GM21737 (cell line): ENCODE results near the gene CCDC188.

Experiments used
- ATAC-seq: cut with Tn5 transposase; IDR thresholded peaks from one replicate; pipeline ENCODE4 v1.9.1; 2021; ENCODE audit warnings: mild to moderate bottlenecking, moderate library complexity; ENCODE audit not compliant: unreplicated experiment

The CCDC188 gene

DNA sequence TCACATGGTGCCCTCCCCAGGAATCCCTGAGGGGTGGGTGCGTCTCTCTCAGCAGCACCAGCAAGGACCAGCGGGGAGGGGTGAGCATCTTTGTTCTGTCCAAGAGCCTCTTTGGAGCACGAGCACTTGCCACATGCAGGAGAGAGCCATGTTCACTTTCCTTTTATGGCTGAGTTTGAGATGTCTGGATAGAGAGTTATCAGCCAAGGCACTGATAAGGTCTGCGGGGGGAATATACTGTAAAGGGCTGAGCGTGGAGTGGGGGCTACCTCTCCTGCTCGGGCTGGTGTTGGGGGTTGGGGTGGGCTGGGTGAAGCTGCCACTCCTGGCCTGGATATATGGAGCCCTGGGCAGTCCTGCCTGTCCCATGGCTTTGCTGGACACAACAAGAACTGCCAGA, 34.9 kb upstream of the CCDC188 start:
- no peak for ATAC-seq

- no peak for ATAC-seq
Observed at GRCh38 chr22:20184501-20185165, 33.8 kb upstream of the CCDC188 start.

DNA sequence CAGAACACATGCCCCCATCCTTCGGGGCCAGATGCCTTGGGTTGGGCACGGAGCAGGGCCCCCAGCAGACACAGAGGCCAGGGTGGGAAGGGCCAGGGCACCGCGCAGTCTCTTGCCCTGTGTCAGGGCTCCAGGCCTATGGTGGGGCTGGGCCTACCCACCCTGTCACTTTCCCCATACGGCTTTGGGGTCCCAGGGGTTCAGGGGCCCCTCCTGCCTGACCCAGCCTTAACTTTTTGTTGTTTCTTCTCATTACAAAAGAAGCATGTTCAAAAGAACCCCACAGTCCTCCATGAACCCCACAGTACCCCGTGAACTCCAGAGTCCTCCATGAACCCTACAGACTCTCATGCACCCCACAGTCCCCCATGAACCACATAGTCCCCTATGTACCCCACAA, 33.0 kb upstream of the CCDC188 start:
- ATAC-seq, result no peak

- ATAC-seq, result no peak
Observed at GRCh38 chr22:20183101-20183500, 32.2 kb upstream of the CCDC188 start.

GRCh38 chr22:20182365-20182764, 31.5 kb upstream of the CCDC188 start:
- no peak for ATAC-seq

- no peak for ATAC-seq
Observed at GRCh38 chr22:20181884-20182236, 31.0 kb upstream of the CCDC188 start.

DNA sequence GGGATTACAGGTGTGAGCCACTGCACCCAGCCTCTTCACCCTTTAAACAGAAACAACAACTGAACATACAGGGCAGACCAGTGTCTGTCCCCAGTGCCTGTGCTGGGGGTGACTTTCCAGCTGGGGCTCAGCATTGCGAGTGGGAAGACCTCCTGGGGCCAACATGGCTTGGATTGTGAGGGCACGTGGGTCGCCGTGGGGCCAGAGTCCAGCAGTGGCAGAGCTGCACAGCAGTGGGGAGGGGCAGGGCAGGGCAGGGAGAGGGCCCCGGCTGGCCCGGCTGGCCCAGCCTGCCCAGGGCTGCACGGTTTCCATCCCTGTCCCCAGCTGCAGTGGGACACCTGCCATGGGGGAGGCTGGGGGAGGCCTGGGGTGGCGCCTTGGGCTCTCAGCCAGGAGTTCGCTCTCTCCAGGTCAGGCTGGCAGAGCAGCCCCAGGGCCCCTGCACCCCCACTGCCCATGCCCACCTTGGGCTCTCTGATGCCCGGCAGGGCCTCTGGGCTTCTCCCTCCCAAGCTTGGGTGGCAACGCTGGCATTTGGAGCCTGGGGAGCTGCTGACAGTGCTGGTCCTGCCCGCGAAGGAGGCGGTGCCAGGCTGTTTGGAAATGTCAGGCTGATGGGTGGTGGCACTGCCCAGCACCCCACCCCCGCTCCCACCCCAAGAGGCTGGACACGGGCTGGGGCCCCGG, 30.5 kb upstream of the CCDC188 start:
- ATAC-seq, result no peak

- ATAC-seq, result no peak
Observed at GRCh38 chr22:20180640-20181039, 29.8 kb upstream of the CCDC188 start.

DNA sequence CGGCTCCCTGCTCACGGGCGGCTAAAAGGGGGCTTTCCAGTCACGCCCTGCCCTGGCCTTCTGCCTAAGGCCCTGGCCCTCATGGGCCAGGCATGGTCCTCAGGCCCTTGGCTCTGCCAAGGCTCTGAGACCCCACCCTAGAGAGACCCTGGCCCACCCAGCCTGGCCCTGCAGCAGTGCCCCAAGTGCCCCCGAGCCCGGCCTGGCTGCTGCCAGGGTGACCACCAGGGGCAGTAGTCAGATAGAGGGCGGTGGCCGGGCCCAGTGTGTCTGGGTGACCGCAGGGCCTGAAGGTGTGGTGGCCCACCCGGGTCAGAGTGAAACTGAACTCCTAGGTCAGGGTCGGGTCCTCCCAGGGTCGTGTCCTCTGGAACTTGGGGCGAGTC, 29.4 kb upstream of the CCDC188 start:
- ATAC-seq, result no peak

DNA sequence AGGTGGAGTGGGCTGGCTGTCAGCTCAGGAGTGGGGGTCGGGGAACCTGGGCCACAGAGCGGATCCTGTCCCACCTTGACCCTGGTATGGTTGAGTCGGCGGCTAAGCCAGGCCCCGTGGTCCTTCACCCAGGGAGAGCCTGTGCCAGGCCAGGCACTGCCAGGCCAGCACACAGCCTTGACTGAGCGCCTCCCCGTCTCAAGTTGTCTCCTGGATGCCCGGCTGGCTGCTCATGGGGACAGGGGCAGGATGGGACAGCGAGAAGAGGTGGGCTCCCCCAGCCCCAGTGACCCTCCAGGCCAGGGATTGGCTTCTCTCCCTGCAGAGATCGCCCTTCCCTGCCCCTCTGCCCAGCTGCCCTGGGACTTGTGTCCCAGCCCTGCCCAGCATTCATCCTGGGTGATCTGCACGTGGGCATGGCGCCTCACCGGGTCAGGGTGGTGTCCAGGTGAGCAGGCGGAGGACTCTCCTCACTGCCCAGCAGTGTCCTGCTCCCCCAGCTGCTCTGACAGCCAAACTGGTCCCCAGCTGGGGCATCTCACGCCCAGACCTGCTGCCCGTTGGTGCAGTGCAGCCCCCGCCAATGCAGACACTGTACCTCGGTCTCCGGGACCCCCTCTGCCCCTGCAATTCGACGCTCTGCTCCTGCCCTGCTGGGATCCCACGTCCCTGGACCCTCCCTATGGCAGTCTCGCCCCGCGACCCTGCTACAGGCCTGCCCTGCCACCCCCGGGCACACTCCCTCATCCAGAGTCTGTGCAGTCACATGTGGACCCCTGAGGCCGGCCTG, 28.8 kb upstream of the CCDC188 start:
- ATAC-seq, result no peak

GRCh38 chr22:20178915-20179227, 28.0 kb upstream of the CCDC188 start:
- no peak for ATAC-seq

DNA sequence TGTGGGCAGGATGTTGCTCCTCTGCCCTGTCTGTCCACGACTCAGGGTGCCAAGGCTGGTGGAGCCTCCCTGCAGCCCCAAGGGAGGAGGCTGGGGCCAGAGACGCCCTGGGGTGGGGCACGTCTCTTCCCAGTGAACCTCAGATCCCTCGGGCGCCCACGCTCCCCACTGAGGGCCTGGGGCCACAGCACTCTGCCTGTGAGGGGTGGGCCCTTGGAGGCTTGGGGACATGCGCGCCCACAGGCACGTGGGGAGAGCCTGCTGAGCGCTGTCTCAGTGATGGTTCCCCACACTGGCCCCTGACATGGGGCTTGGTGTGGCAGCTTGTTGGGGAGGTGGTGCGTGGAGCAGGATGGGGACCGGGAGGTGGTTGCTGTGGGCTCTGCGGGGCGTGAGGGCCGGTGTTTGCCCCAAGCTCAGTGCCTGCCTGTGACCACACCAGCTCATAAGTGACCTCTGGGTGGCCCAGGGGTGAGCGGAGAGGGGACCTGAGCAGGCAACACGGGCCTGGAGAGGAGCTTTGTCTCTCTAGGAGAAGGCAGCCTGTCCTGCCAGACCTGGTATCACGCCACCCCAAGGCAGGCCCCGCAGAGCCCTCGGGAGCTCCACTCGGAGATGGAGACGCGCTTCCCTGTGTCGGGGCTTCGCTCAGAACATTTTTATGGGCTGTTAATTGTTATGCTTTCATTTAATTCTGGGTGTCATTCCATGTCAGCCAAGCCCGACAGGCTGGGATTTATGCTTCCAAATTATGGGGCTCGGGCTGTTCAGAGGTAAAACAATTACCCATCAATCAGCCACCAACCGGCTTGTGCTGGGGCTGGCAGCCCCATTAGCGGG, 27.4 kb upstream of the CCDC188 start:
- no peak for ATAC-seq

DNA sequence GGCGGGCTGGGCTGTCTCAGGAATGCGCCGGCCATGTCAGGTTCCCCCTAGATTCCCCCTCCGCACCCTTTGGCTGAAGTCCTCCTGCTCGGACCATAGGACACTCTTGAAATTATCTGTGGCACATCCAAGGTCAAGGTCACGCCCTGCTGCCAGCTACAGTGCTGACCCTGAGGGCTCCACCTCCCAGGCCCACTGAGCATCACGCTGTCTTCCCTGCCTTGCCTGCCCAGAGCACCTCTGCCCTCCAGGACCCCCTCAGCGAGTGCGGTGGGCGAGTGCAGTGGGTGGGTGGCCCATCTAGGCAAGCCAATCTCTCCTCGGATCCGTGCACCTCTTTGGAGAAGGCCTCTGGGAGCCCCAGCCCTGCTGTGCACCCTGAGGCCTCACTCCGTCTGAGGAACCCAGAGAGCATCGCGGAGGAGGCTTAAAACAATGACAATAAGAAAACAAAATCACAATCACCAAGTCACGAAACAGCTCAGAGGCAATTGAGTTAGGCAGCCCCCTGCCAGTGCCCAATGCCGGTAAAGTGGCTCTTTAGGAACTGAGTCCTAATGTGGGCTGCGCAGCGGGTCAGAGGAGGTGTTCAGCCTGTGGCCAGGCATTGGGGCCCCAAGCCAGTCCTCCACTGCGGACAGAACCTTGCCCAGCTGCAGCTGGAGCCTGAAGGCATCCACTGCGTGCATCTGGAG, 26.5 kb upstream of the CCDC188 start:
- no peak for ATAC-seq

- ATAC-seq, result no peak
Observed at GRCh38 chr22:20176421-20177085, 25.7 kb upstream of the CCDC188 start.

DNA sequence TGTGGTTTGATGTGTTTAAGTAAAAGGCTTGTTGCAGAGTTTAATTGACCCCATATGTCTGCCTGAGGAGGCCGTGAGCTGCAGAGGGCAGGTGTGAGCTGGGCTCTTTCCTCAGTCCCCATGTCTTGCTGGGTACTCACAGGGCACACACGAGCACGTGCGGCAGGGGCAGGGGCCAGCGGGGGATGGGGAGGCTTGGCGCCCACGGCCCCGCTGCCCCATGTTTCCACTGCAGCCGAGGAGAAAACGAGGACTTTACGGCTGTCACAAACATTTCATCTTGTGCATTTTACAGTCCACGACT, 24.7 kb upstream of the CCDC188 start:
- no peak for ATAC-seq

DNA sequence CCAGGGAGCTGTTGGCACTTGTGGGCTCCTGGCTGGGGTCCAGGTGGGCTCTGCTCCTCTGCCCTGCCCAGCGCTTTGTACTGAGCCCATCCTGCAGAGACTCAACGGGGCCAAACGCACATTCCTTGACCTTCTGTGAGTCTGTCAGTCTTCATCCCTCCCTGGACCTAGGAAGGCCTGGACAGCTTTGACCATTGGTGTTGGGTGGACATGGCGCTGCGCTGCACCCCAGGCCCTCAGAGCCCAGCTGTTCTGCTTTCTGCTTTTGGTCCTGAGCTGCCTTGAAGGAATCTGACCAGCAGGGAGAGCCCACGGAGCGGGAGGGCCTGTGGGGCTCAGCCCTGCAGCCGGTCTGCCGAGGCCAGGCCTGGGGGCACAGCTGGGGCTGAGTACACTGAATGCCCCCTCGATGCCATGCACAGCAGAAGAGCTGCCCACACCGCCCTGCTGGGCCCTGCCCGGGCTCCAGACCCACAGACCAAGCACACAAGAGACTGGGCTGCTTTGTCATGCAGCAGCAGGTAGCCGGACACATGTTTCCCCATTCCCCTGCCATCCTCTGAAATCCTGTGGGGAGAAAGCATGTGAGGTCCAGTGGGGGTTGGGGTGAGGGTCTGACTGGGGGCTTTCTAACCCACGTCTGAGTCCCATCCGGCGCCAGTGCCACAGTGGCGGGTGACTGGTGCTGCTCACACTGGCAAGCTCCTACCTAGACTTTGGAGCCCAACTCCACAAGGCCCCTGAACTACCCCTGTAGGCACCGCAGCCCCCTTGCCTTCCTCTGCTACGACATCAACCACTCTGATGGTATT, 24.1 kb upstream of the CCDC188 start:
- ATAC-seq, result no peak

GRCh38 chr22:20173772-20174171, 22.9 kb upstream of the CCDC188 start:
- no peak for ATAC-seq

GRCh38 chr22:20173246-20173645, 22.4 kb upstream of the CCDC188 start:
- no peak for ATAC-seq

GRCh38 chr22:20172141-20172613, 21.3 kb upstream of the CCDC188 start:
- no peak for ATAC-seq
